Measurements from ENCODE around the gene FANCD2.

- TF ChIP-seq CTCF (IDR thresholded peaks at IDR 0.05) (no peak), EP300 (IDR thresholded peaks at IDR 0.05) (no peak), POLR2A (IDR thresholded peaks at IDR 0.05) (no peak), POLR2AphosphoS5 (IDR thresholded peaks at IDR 0.05) (no peak)
Observed at GRCh38 chr3:10015461-10015904, 10.8 kb upstream of the FANCD2 start.

All from suprapubic skin (tissue), 4 donors.